Measurements from ENCODE around the gene RAB39B.

The RAB39B gene

GRCh38 chrX:155270969-155271368 is 6.7 kb upstream of the RAB39B start:
- no peak for TF ChIP-seq EGR1 (IDR thresholded peaks at IDR 0.05)
- no peak for TF ChIP-seq CEBPB (IDR thresholded peaks at IDR 0.05)
- TF ChIP-seq RAD21 (IDR thresholded peaks at IDR 0.05; ENCODE audit: low read depth): no peak
- TF ChIP-seq ZBTB7A (IDR thresholded peaks at IDR 0.05; ENCODE audit: low read depth): no peak
- no peak for TF ChIP-seq NFIC (IDR thresholded peaks at IDR 0.05)
- no peak for TF ChIP-seq MAX (IDR thresholded peaks at IDR 0.05)
- TF ChIP-seq TCF12 (IDR thresholded peaks at IDR 0.05; ENCODE audit: low read depth): no peak
- TF ChIP-seq REST (IDR thresholded peaks at IDR 0.05; ENCODE audit: low read depth): no peak
- TF ChIP-seq TAF1 (IDR thresholded peaks at IDR 0.05; ENCODE audit: low read depth): no peak
- TF ChIP-seq TEAD4 (IDR thresholded peaks at IDR 0.05): no peak
- no peak for TF ChIP-seq EP300 (IDR thresholded peaks at IDR 0.05; ENCODE audit: borderline replicate concordance)
- no peak for TF ChIP-seq CREB1 (IDR thresholded peaks at IDR 0.05; ENCODE audit: low read depth)

GRCh38 chrX:155266439-155266838 is 2.1 kb upstream of the RAB39B start:
- TF ChIP-seq EP300 (IDR thresholded peaks at IDR 0.05; ENCODE audit: borderline replicate concordance) (no peak), TAF1 (IDR thresholded peaks at IDR 0.05; ENCODE audit: low read depth) (no peak), NFIC (IDR thresholded peaks at IDR 0.05) (no peak), MAX (IDR thresholded peaks at IDR 0.05) (no peak), USF1 (IDR thresholded peaks at IDR 0.05) (no peak), CREB1 (IDR thresholded peaks at IDR 0.05; ENCODE audit: low read depth) (no peak), RAD21 (IDR thresholded peaks at IDR 0.05; ENCODE audit: low read depth) (no peak), YY1 (IDR thresholded peaks at IDR 0.05; ENCODE audit: low read depth) (no peak), FOXM1 (IDR thresholded peaks at IDR 0.05; ENCODE audit: borderline replicate concordance, low read depth) (no peak), TCF12 (IDR thresholded peaks at IDR 0.05; ENCODE audit: low read depth) (no peak), REST (IDR thresholded peaks at IDR 0.05; ENCODE audit: low read depth) (no peak), EGR1 (IDR thresholded peaks at IDR 0.05) (no peak)

- no peak for TF ChIP-seq MAX (IDR thresholded peaks at IDR 0.05)
- TF ChIP-seq NFIC (IDR thresholded peaks at IDR 0.05): no peak
Measured at GRCh38 chrX:155262970-155263754, 1.1 kb downstream of the RAB39B start.

GRCh38 chrX:155259752-155260151 is 4.5 kb downstream of the RAB39B start:
- TF ChIP-seq EGR1 (IDR thresholded peaks at IDR 0.05): no peak
- no peak for TF ChIP-seq USF1 (IDR thresholded peaks at IDR 0.05)
- TF ChIP-seq CEBPB (IDR thresholded peaks at IDR 0.05): no peak
- no peak for TF ChIP-seq RAD21 (IDR thresholded peaks at IDR 0.05; ENCODE audit: low read depth)
- no peak for TF ChIP-seq NFIC (IDR thresholded peaks at IDR 0.05)
- no peak for TF ChIP-seq ZBTB7A (IDR thresholded peaks at IDR 0.05; ENCODE audit: low read depth)
- TF ChIP-seq MAX (IDR thresholded peaks at IDR 0.05): no peak
- TF ChIP-seq TCF12 (IDR thresholded peaks at IDR 0.05; ENCODE audit: low read depth): no peak
- TF ChIP-seq EP300 (IDR thresholded peaks at IDR 0.05; ENCODE audit: borderline replicate concordance): no peak
- TF ChIP-seq REST (IDR thresholded peaks at IDR 0.05; ENCODE audit: low read depth): no peak
- TF ChIP-seq YY1 (IDR thresholded peaks at IDR 0.05; ENCODE audit: low read depth): no peak
- no peak for TF ChIP-seq CREB1 (IDR thresholded peaks at IDR 0.05; ENCODE audit: low read depth)
- TF ChIP-seq FOXM1 (IDR thresholded peaks at IDR 0.05; ENCODE audit: borderline replicate concordance, low read depth): no peak
- no peak for TF ChIP-seq TEAD4 (IDR thresholded peaks at IDR 0.05)
- no peak for TF ChIP-seq TAF1 (IDR thresholded peaks at IDR 0.05; ENCODE audit: low read depth)
